Lower leg skin (tissue), 4 donors: ENCODE data around the gene H6PD. TPM values are rescaled to one million over a fixed set of nuclear protein-coding genes. Genes with fewer than 3 reads are reported as not detected.

Source experiments
- DNase-seq, 2 donors: peaks; one replicate each; pipeline ENCODE4 v3.0.0-alpha.2; 2019; ENCODE audit warnings: low spot score in 2 of 2
- H3K4me3 ChIP-seq: fragments of 200-600 bp; sonication (generic); 2 replicates; pipeline ENCODE4 v1.5.1; 2017; ENCODE audit warnings: mild to moderate bottlenecking, low read depth; ENCODE audit not compliant: poor library complexity, severe bottlenecking
- CTCF ChIP-seq, 3 donors: fragments of 450-650 bp; IDR thresholded peaks; one replicate each; pipeline ENCODE4 v1.5.1; 2016; ENCODE audit warnings: antibody characterized with exemption in 3 of 3, mild to moderate bottlenecking in 3 of 3, moderate library complexity in 2 of 3
- POLR2A ChIP-seq, 2 donors: fragments of 450-650 bp; IDR thresholded peaks; one replicate each; pipeline ENCODE4 v1.6.1; 2016 to 2017; ENCODE audit warnings: antibody characterized with exemption in 2 of 2, mild to moderate bottlenecking in 1 of 2, moderate library complexity in 1 of 2
- WGBS, 2 donors: methylation state at CpG; one replicate each; pipeline ENCODE4 v1.1.5; 2018; 5-methylcytosine and 5-hydroxymethylcytosine counted together
- intact Hi-C: fragments of 100-400 bp; cut with DNase I; formaldehyde crosslinking; loops from one replicate; pipeline ENCODE4 v1.15.0; 2023; ENCODE audit warnings: low total_unique reads
- total RNA-seq, 4 donors: library from RNA; depleted of rRNA; stranded (reverse); fragments of >200 nt; gene quantifications; one replicate each; pipeline ENCODE4 v1.1.0, GENCODE V29; 2016

Gene H6PD
- total RNA-seq, 4 donors from 2014 or later, result 65.5 to 98.7 (median 87.8) TPM

GRCh38 chr1:9306006-9306405 is 71.4 kb downstream of the H6PD start:
- no peak for TF ChIP-seq CTCF (IDR thresholded peaks at IDR 0.05)
- TF ChIP-seq POLR2A (IDR thresholded peaks at IDR 0.05), result no peak
- WGBS, 2 donors, result 83 to 87% methylated on average over 14 of the region's 14 CpGs
- intact Hi-C loops, result no loop called here
- no peak overlapping the region for H3K4me3 ChIP-seq
- DNase-seq, result no peak

- no peak for TF ChIP-seq POLR2A (IDR thresholded peaks at IDR 0.05)
- TF ChIP-seq CTCF (IDR thresholded peaks at IDR 0.05), result no peak
- 87 to 92% methylated on average over 10 of the region's 10 CpGs for WGBS, 2 donors
- no peak overlapping the region for H3K4me3 ChIP-seq
- intact Hi-C loops, result no loop called here
- DNase-seq, result no peak
Measured at GRCh38 chr1:9307303-9307702, 72.7 kb downstream of the H6PD start.

- intact Hi-C loops, result no loop called here
- no peak for DNase-seq
- WGBS, 2 donors, result 68 to 69% methylated on average over 9 of the region's 9 CpGs
- H3K4me3 ChIP-seq, result no peak overlapping the region
- TF ChIP-seq CTCF (IDR thresholded peaks at IDR 0.05) (no peak), POLR2A (IDR thresholded peaks at IDR 0.05) (no peak)
Measured at GRCh38 chr1:9308236-9308785, 73.7 kb downstream of the H6PD start.

DNA sequence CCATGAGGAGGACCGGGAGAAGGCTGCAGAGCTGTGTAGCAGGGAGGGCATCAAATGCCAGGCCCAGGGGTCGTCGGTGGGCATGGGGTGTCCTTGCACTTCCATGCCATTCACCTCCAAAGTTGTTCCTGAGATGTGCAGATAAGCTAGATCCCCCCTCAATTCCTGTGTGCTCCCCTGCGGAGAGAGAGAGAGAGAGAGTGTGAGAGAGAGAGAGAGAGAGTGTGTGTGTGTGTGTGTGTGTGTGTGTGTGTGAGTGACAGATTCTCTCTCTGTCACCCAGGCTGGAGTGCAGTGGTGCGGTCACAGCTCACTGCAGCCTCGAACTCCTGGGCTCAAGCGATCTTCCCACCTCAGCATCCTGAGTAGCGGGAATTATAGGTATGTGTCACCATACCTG is 74.5 kb downstream of the H6PD start:
- TF ChIP-seq CTCF (IDR thresholded peaks at IDR 0.05) (no peak), POLR2A (IDR thresholded peaks at IDR 0.05) (no peak)
- intact Hi-C loops, result no loop called here
- DNase-seq, result no peak
- H3K4me3 ChIP-seq, result no peak overlapping the region
- WGBS, 2 donors, result 93 to 97% methylated on average over 8 of the region's 8 CpGs

DNA sequence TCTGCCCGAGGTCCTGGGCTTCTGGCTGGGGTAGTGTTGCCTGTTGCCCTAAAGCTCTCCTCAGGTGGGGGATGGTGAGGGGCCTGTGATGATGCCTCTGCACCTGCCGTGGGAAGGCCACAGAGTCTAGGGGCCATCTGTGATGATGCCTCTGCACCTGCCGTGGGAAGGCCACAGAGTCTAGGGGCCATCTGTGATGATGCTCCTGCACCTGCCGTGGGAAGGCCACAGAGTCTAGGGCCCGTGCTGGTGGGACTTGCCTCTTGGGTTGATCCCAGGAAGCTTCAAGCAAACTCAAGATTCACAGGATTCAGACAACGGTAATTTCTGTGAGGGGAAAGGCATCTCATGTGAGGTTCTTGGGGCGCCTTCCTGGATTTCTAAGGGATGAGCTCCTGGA is 75.4 kb downstream of the H6PD start:
- intact Hi-C loops, result no loop called here
- TF ChIP-seq POLR2A (IDR thresholded peaks at IDR 0.05), result no peak
- no peak for TF ChIP-seq CTCF (IDR thresholded peaks at IDR 0.05)
- no peak for DNase-seq
- 88 to 95% methylated on average over 6 to 7 of the region's 7 CpGs for WGBS, 2 donors
- H3K4me3 ChIP-seq, result no peak overlapping the region

- no peak overlapping the region for H3K4me3 ChIP-seq
- DNase-seq, result no peak
- intact Hi-C loops, result no loop called here
- no peak for TF ChIP-seq CTCF (IDR thresholded peaks at IDR 0.05)
- no peak for TF ChIP-seq POLR2A (IDR thresholded peaks at IDR 0.05)
- 91 to 96% methylated on average over 10 of the region's 10 CpGs for WGBS, 2 donors
Measured at GRCh38 chr1:9311029-9311428, 76.5 kb downstream of the H6PD start.
